Effector CD4-positive, alpha-beta T cell (primary cell): ENCODE results near the gene VPS4A.

ENCODE experiments used
- DNase-seq: peaks from one replicate; pipeline ENCODE4 v3.0.0-alpha.2; 2020

VPS4A gene

GRCh38 chr16:69368866-69369265, 57.7 kb downstream of the VPS4A start:
- no peak for DNase-seq

- DNase-seq, result no peak
Measured at GRCh38 chr16:69371564-69371963, 60.4 kb downstream of the VPS4A start.

- no peak for DNase-seq
Measured at GRCh38 chr16:69373019-69373418, 61.9 kb downstream of the VPS4A start.
